NCI-H2196 treated with DMSO at 0.1 percent for 48 hours (cell line): ENCODE results near the gene GLT1D1.

Source experiments
- DNase-seq: peaks from one replicate; lab custom pipeline; 2025; ENCODE audit not compliant: unreplicated experiment; lab: John Stamatoyannopoulos, UW

The GLT1D1 gene

GRCh38 chr12:128992116-128992515, 138.8 kb downstream of the GLT1D1 start:
- no peak for DNase-seq

GRCh38 chr12:128992550-128992949, 139.3 kb downstream of the GLT1D1 start:
- no peak for DNase-seq

- peak; percentile 48 for DNase-seq
Observed at GRCh38 chr12:128994856-128995255, 141.6 kb downstream of the GLT1D1 start.

- no peak for DNase-seq
Observed at GRCh38 chr12:128995619-128996018, 142.3 kb downstream of the GLT1D1 start.

GRCh38 chr12:129001826-129002225, 148.5 kb downstream of the GLT1D1 start:
- DNase-seq, result no peak

- no peak for DNase-seq
Observed at GRCh38 chr12:129002427-129002826, 149.1 kb downstream of the GLT1D1 start.

GRCh38 chr12:129005416-129005815, 152.1 kb downstream of the GLT1D1 start:
- DNase-seq, result no peak

- DNase-seq, result no peak
Observed at GRCh38 chr12:129005829-129006228, 152.6 kb downstream of the GLT1D1 start.

- no peak for DNase-seq
Observed at GRCh38 chr12:129009833-129010622, 156.8 kb downstream of the GLT1D1 start.

GRCh38 chr12:129016159-129016558, 162.9 kb downstream of the GLT1D1 start:
- no peak for DNase-seq

- DNase-seq, result no peak
Observed at GRCh38 chr12:129025055-129025454, 171.8 kb downstream of the GLT1D1 start.

GRCh38 chr12:129028844-129029243, 175.6 kb downstream of the GLT1D1 start:
- DNase-seq, result no peak
